Endothelial cell of umbilical vein (primary cell): ENCODE results near the gene HNRNPM. TPM values are rescaled to one million over a fixed set of nuclear protein-coding genes. Genes with fewer than 3 reads are reported as not detected.

Experiments used
- BruUV-seq: library from RNA; stranded (reverse); fragments of 400-500 nt; replicated peaks from 2 replicates; lab custom pipeline; 2021; lab: Mats Ljungman, UMichigan
- CTCF ChIA-PET: fragments of 300-600, 350-600 bp; sonication (Branson Sonifier 250); formaldehyde crosslinking; loops from one replicate; lab custom pipeline; 2021; ENCODE audit warnings: antibody characterized with exemption, inconsistent platforms; lab: Charles Lee
- POLR2A ChIA-PET: fragments of 300-600, 350-600 bp; sonication (Branson Sonifier 250); formaldehyde crosslinking; loops from one replicate; lab custom pipeline; 2021; ENCODE audit warnings: antibody characterized with exemption, inconsistent platforms; lab: Charles Lee
- DNase-seq: peaks from one replicate; pipeline ENCODE4 v3.0.0-alpha.2; 2011; ENCODE audit warnings: low read depth, low spot score
- FAIRE-seq: peaks from 2 replicates; lab custom pipeline; 2011; peaks lifted over from hg19 to GRCh38; lab: Jason Lieb, UNC
- H2AFZ ChIP-seq: 2 replicates; pipeline ENCODE4 v1.6.0; 2012; ENCODE audit warnings: low read depth, low read length, control low read depth, inconsistent platforms
- H3K27ac ChIP-seq: 2 replicates; pipeline ENCODE4 v1.5.1; 2011; ENCODE audit warnings: low read depth, mild to moderate bottlenecking, control low read depth, low read length, moderate library complexity; ENCODE audit not compliant: insufficient read depth
- H3K27me3 ChIP-seq, 2 experiments: 2 replicates each; pipeline versions ENCODE4 v1.6.0 to v1.6.1; 2011; ENCODE audit warnings: low read length in 2 of 2, mixed read lengths in 1 of 2; ENCODE audit not compliant: control insufficient read depth in 2 of 2, insufficient read depth in 2 of 2
- H3K36me3 ChIP-seq, 2 experiments: 2 replicates in 1 of 2; 3 replicates in 1 of 2; pipeline ENCODE4 v1.5.1; 2011; ENCODE audit warnings: low read length in 2 of 2, mild to moderate bottlenecking in 1 of 2, moderate library complexity in 1 of 2; ENCODE audit not compliant: control insufficient read depth in 2 of 2, insufficient read depth in 2 of 2; ENCODE audit errors: extremely low read depth in 1 of 2
- H3K4me1 ChIP-seq: 3 replicates; pipeline ENCODE4 v1.5.1; 2011; ENCODE audit warnings: mild to moderate bottlenecking, low read length; ENCODE audit not compliant: control insufficient read depth, insufficient read depth; ENCODE audit errors: extremely low read depth
- H3K4me2 ChIP-seq: 2 replicates; pipeline ENCODE4 v1.6.1; 2011; ENCODE audit warnings: low read length, control low read depth, mixed read lengths; ENCODE audit not compliant: insufficient read depth
- H3K4me3 ChIP-seq, 3 experiments: fragments of 200-600 bp in 1 of 3; sonication (generic), shearing (Covaris generic) in 1 of 3; replicated peaks in 1 of 3; 2 replicates each; pipeline ENCODE4 v1.5.1; 2011 to 2016; ENCODE audit warnings: control low read depth in 3 of 3, low read length in 3 of 3, mild to moderate bottlenecking in 2 of 3, inconsistent platforms in 1 of 3, low read depth in 1 of 3, moderate library complexity in 1 of 3; ENCODE audit not compliant: insufficient read depth in 1 of 3
- H3K79me2 ChIP-seq: 2 replicates; pipeline ENCODE4 v1.6.0; 2012; ENCODE audit warnings: low read length, inconsistent platforms; ENCODE audit not compliant: control insufficient read depth, insufficient read depth
- H3K9ac ChIP-seq: replicated peaks from 2 replicates; pipeline ENCODE3; 2011; ENCODE audit warnings: low read length, control low read depth; ENCODE audit not compliant: insufficient read depth; ENCODE audit errors: extremely low read depth
- H3K9me1 ChIP-seq: replicated peaks from 3 replicates; pipeline ENCODE4 v1.6.0; 2011; ENCODE audit warnings: mild to moderate bottlenecking, low read length; ENCODE audit not compliant: control insufficient read depth, insufficient read depth; ENCODE audit errors: extremely low read depth
- H3K9me3 ChIP-seq: replicated peaks from 2 replicates; pipeline ENCODE4 v1.5.1; 2012; ENCODE audit warnings: low read length, inconsistent platforms; ENCODE audit not compliant: control insufficient read depth, insufficient read depth
- H4K20me1 ChIP-seq: replicated peaks from 2 replicates; pipeline ENCODE3; 2011; ENCODE audit warnings: mild to moderate bottlenecking, low read length; ENCODE audit not compliant: control insufficient read depth, insufficient read depth; ENCODE audit errors: extremely low read depth
- EZH2 ChIP-seq: IDR thresholded peaks from 2 replicates; pipeline ENCODE4 v1.6.1; 2012; ENCODE audit warnings: borderline replicate concordance, low read depth, mild to moderate bottlenecking, moderate library complexity, low read length, inconsistent platforms; ENCODE audit not compliant: severe bottlenecking
- FOS ChIP-seq: IDR thresholded peaks from 2 replicates; pipeline ENCODE4 v1.6.1; 2011; ENCODE audit warnings: mild to moderate bottlenecking, low read length, moderate library complexity, borderline replicate concordance; ENCODE audit not compliant: insufficient read depth
- GATA2 ChIP-seq: IDR thresholded peaks from 2 replicates; pipeline ENCODE4 v1.7.0; 2011; ENCODE audit warnings: low read depth, mild to moderate bottlenecking, moderate library complexity, mixed read lengths, low read length; ENCODE audit not compliant: insufficient read length, insufficient read depth
- JUN ChIP-seq: IDR thresholded peaks from 2 replicates; pipeline ENCODE4 v1.6.1; 2011; ENCODE audit warnings: borderline replicate concordance, low read depth; ENCODE audit not compliant: insufficient read length, insufficient read depth
- MYC ChIP-seq: IDR thresholded peaks from one replicate; pipeline ENCODE4 v1.6.1; 2011; ENCODE audit warnings: mild to moderate bottlenecking, low read depth, low read length
- POLR2A ChIP-seq: IDR thresholded peaks from 2 replicates; pipeline ENCODE4 v1.6.1; 2012; ENCODE audit warnings: low read depth, mild to moderate bottlenecking, control low read depth, low read length
- POLR2AphosphoS5 ChIP-seq: IDR thresholded peaks from 2 replicates; pipeline ENCODE4 v1.6.1; 2012; ENCODE audit warnings: low read depth, mild to moderate bottlenecking, control low read depth, low read length, moderate library complexity; ENCODE audit not compliant: insufficient read depth
- dilution Hi-C: fragments of 300-500 bp; cut with MboI; formaldehyde crosslinking; loops from one replicate; pipeline ENCODE4 v1.15.0; 2019; ENCODE audit warnings: low sequenced_read_pairs; ENCODE audit not compliant: extremely low pct_ligation_motif_present
- intact Hi-C: fragments of 100-400 bp; cut with micrococcal nuclease; formaldehyde crosslinking; loops from one replicate; pipeline ENCODE4 v1.10.0; 2022
- polyA plus RNA-seq, 4 experiments: library from polyadenylated mRNA; depleted of rRNA in 3 of 4; stranded (reverse) in 3 of 4; unstranded in 1 of 4; fragments of >200 nt; gene quantifications; 2 replicates each; pipeline versions ENCODE4 v1.2.1 to v1.2.3, GENCODE V29; 2011 to 2012; ENCODE audit warnings: missing spikeins in 1 of 4
- total RNA-seq: library from RNA; stranded (reverse); gene quantifications from 2 replicates; pipeline ENCODE4 v1.2.3, GENCODE V29; 2021
- TF ChIP-seq, protein P1 (sequence below), 2 donors: IDR thresholded peaks; 1 replicate in 1 of 2; 2 replicates in 1 of 2; pipeline ENCODE4 v1.5.1; 2011; ENCODE audit warnings: low read length in 2 of 2, mild to moderate bottlenecking in 2 of 2, moderate library complexity in 2 of 2, control low read depth in 1 of 2, inconsistent platforms in 1 of 2, low read depth in 1 of 2; ENCODE audit not compliant: insufficient read depth in 1 of 2; ENCODE audit errors: extremely low read depth in 1 of 2
- TF ChIP-seq, protein P2 (sequence below): IDR thresholded peaks from 2 replicates; pipeline ENCODE4 v1.6.1; 2011; ENCODE audit not compliant: insufficient read depth, insufficient read length

HNRNPM gene
- total and polyA plus RNA-seq, 2 donors (not counting 3 experiments of a cell fraction or from before 2014, with no cell fraction given), result 244 to 301 TPM

DNA sequence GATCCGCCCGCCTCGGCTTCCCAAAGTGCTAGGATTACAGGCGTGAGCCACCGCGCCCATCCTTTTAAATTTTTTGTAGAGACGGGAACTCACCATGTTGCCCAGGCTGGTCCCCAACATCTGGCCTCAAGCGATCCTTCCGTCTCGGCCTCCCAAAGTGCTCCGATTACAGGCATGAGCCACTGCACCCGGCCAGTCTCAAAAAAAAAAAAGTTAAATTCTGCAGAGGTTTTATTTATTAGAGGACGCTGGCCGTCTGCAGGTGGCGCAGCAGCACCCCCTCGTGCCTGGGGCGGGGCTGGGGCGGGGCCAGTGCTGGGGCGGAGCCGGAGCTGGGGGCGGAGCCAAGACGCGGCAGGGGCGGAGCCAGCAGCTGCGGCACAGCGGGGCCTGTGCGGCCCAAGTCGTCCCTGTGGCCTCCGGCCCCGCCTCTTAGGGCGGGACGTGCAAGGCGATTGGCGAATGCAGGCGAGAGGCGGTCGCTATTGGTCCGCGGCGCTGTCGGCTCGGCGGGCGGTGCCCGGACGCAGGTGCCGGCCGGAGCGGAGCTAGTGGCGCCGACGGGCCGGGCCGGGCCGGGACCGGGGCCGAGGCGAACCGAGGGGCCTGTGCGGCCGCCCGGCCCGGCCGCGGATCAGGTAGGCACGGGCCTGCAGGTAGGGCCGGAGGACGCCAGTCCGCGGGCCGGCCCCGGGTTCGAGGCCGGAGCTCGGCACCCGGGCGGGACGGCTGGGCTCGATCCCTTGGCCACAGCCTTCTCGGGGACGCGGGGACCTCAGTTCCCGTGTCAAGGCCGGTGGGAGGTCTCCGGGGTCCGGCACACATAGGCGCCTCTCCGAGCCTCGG, 31.8 kb upstream of the HNRNPM start, which contains the start of gene MARCHF2:
MARCHF2 (plus strand) TSS at position 523 of the 846 bp plus-strand sequence. CDS start 8,536 bp downstream, outside the sequence.
- ChIA-PET CTCF (interaction anchor here (0.6 to 6.2 kb wide), 30 partner anchors 9 to 113 kb away, joined by 3 to 65 read pairs (median 5); partner anchors contain the start of genes HNRNPM, RAB11B and ZNF414), POLR2A (interaction anchor here (0.6 to 2.0 kb wide), 6 partner anchors 11 to 101 kb away, joined by 3 to 11 read pairs (median 6); partner anchors contain the start of genes HNRNPM, NDUFA7, RAB11B and RPS28)
- Histone ChIP-seq H3K4me2 (peak within 1 kb of the TSS; percentile 39), H3K9ac (peak within 1 kb of the TSS; percentile 82), H4K20me1 (no peaks in the 10 kb centered on the region), H3K27me3 (no peaks in the 10 kb centered on the region), H3K27ac (peak within 1 kb of the TSS; percentile 69), H3K36me3 (no peaks in the 10 kb centered on the region), H2AFZ (peak within 1 kb of the TSS; percentile 67), H3K9me1 (no peaks in the 10 kb centered on the region), H3K9me3 (no peaks in the 10 kb centered on the region), H3K79me2 (no peaks in the 10 kb centered on the region), H3K4me1 (peaks cover 9% of the 10 kb centered on the region), H3K4me3 (peak within 1 kb of the TSS; percentile 55 to 72 (median 57))
- FAIRE-seq, result peak; percentile 74
- dilution Hi-C loops, result no loop called here
- no TSS peak for BruUV-seq
- DNase-seq, result peak; percentile 98
- intact Hi-C loops, result loop anchor here (1.0 to 2.0 kb wide), 4 partner anchors 11 to 94 kb away; partner anchors contain the start of genes HNRNPM and RAB11B
- TF ChIP-seq FOS, result no peak
- TF ChIP-seq GATA2, result no peak
- TF ChIP-seq EZH2, result no peak
- TF ChIP-seq JUN, result no peak
- no peak for TF ChIP-seq MYC
- TF ChIP-seq, protein P1, sequence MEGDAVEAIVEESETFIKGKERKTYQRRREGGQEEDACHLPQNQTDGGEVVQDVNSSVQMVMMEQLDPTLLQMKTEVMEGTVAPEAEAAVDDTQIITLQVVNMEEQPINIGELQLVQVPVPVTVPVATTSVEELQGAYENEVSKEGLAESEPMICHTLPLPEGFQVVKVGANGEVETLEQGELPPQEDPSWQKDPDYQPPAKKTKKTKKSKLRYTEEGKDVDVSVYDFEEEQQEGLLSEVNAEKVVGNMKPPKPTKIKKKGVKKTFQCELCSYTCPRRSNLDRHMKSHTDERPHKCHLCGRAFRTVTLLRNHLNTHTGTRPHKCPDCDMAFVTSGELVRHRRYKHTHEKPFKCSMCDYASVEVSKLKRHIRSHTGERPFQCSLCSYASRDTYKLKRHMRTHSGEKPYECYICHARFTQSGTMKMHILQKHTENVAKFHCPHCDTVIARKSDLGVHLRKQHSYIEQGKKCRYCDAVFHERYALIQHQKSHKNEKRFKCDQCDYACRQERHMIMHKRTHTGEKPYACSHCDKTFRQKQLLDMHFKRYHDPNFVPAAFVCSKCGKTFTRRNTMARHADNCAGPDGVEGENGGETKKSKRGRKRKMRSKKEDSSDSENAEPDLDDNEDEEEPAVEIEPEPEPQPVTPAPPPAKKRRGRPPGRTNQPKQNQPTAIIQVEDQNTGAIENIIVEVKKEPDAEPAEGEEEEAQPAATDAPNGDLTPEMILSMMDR (IDR thresholded peaks at IDR 0.05; ENCODE audit: extremely low read depth in 1 of 2, insufficient read depth in 1 of 2, low read depth in 1 of 2, low read length in 2 of 2), result peak; percentile 31 to 65
- peak; percentile 64 for TF ChIP-seq POLR2AphosphoS5
- peak; percentile 58 for TF ChIP-seq POLR2A
- TF ChIP-seq, protein P2, sequence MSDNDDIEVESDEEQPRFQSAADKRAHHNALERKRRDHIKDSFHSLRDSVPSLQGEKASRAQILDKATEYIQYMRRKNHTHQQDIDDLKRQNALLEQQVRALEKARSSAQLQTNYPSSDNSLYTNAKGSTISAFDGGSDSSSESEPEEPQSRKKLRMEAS, result no peak
